Measurements from ENCODE around the gene ANKRD27.

DNA sequence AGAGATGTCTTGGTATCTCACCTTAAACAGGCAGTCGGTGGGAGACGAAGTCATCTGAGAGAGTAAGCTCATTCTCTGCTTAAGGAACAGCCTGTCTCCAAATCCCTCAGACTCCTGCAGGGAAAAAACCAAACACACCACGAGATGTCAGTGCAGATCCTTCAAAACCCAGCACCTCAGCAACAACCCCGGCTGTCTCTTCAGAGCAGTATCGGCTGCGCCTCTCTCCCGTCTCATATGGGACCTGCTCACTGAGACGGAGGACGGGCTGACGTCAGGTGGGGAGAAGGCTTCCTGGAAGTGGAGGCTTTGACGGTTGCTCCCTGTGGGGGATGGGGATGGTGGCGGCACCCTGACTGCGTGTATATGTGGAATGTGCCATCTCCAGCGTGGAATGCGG is 43.6 kb downstream of the ANKRD27 start:
- TF ChIP-seq, protein P1, sequence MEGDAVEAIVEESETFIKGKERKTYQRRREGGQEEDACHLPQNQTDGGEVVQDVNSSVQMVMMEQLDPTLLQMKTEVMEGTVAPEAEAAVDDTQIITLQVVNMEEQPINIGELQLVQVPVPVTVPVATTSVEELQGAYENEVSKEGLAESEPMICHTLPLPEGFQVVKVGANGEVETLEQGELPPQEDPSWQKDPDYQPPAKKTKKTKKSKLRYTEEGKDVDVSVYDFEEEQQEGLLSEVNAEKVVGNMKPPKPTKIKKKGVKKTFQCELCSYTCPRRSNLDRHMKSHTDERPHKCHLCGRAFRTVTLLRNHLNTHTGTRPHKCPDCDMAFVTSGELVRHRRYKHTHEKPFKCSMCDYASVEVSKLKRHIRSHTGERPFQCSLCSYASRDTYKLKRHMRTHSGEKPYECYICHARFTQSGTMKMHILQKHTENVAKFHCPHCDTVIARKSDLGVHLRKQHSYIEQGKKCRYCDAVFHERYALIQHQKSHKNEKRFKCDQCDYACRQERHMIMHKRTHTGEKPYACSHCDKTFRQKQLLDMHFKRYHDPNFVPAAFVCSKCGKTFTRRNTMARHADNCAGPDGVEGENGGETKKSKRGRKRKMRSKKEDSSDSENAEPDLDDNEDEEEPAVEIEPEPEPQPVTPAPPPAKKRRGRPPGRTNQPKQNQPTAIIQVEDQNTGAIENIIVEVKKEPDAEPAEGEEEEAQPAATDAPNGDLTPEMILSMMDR (IDR thresholded peaks at IDR 0.05) = no peak
- TF ChIP-seq POLR2A (IDR thresholded peaks at IDR 0.05) (no peak), POLR2AphosphoS5 (IDR thresholded peaks at IDR 0.05) (no peak)
